ENCODE measurements around the gene MFN2. TPM values are rescaled to one million over a fixed set of nuclear protein-coding genes. Genes with fewer than 3 reads are reported as not detected.

The MFN2 gene
- total and polyA plus RNA-seq, 9 of the 15 experiments (the other 6 are each of a cell fraction or from before 2014, with no cell fraction given): 10.5 to 158 (median 87.1) TPM

DNA sequence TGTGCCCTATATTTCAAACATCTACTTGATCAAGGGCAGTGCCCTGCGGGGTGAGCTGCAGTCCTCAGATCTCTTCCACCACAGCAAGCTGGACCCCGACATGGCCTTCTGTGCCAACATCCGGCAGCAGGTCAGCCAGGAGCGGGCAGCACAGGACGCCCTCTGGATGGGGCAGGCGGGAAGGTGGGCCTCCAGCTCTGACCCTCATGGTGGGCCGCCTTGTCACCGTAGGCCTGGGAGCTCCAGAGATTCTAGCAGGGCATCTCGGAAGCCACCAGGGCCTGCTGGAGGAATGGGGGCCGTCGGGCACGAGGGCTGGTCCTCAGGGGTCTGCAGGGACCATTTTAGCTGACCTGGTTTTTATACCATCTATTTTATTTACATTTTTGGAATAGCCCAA is 15.6 kb upstream of the MFN2 start:
- TF ChIP-seq GTF2A2 (tag; IDR thresholded peaks at IDR 0.05) (no peak), HDAC6 (IDR thresholded peaks at IDR 0.05; ENCODE audit: low read depth, low read length) (no peak), CREBBP (IDR thresholded peaks at IDR 0.05; ENCODE audit: low read depth, low read length) (no peak), GTF2E2 (tag; IDR thresholded peaks at IDR 0.05) (no peak), ZKSCAN1 (IDR thresholded peaks at IDR 0.05; ENCODE audit: low read depth, low read length) (no peak), RBM39 (optimal IDR thresholded peaks at IDR 0.05; ENCODE audit: low read depth, low read length) (no peak), KDM2B (CRISPR knock-in tag; IDR thresholded peaks at IDR 0.05) (no peak), ZNF282 (CRISPR knock-in tag; IDR thresholded peaks at IDR 0.05) (no peak), HSF4 (CRISPR knock-in tag; IDR thresholded peaks at IDR 0.05; ENCODE audit: borderline replicate concordance) (no peak), GATAD2A (IDR thresholded peaks at IDR 0.05) (no peak)
- TF ChIP-seq, protein P1, sequence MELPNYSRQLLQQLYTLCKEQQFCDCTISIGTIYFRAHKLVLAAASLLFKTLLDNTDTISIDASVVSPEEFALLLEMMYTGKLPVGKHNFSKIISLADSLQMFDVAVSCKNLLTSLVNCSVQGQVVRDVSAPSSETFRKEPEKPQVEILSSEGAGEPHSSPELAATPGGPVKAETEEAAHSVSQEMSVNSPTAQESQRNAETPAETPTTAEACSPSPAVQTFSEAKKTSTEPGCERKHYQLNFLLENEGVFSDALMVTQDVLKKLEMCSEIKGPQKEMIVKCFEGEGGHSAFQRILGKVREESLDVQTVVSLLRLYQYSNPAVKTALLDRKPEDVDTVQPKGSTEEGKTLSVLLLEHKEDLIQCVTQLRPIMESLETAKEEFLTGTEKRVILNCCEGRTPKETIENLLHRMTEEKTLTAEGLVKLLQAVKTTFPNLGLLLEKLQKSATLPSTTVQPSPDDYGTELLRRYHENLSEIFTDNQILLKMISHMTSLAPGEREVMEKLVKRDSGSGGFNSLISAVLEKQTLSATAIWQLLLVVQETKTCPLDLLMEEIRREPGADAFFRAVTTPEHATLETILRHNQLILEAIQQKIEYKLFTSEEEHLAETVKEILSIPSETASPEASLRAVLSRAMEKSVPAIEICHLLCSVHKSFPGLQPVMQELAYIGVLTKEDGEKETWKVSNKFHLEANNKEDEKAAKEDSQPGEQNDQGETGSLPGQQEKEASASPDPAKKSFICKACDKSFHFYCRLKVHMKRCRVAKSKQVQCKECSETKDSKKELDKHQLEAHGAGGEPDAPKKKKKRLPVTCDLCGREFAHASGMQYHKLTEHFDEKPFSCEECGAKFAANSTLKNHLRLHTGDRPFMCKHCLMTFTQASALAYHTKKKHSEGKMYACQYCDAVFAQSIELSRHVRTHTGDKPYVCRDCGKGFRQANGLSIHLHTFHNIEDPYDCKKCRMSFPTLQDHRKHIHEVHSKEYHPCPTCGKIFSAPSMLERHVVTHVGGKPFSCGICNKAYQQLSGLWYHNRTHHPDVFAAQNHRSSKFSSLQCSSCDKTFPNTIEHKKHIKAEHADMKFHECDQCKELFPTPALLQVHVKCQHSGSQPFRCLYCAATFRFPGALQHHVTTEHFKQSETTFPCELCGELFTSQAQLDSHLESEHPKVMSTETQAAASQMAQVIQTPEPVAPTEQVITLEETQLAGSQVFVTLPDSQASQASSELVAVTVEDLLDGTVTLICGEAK (IDR thresholded peaks at IDR 0.05): no peak
- TF ChIP-seq, protein P1 (CRISPR knock-in tag; IDR thresholded peaks at IDR 0.05): no peak
- TF ChIP-seq, protein P2, sequence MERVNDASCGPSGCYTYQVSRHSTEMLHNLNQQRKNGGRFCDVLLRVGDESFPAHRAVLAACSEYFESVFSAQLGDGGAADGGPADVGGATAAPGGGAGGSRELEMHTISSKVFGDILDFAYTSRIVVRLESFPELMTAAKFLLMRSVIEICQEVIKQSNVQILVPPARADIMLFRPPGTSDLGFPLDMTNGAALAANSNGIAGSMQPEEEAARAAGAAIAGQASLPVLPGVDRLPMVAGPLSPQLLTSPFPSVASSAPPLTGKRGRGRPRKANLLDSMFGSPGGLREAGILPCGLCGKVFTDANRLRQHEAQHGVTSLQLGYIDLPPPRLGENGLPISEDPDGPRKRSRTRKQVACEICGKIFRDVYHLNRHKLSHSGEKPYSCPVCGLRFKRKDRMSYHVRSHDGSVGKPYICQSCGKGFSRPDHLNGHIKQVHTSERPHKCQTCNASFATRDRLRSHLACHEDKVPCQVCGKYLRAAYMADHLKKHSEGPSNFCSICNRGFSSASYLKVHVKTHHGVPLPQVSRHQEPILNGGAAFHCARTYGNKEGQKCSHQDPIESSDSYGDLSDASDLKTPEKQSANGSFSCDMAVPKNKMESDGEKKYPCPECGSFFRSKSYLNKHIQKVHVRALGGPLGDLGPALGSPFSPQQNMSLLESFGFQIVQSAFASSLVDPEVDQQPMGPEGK (CRISPR knock-in tag; IDR thresholded peaks at IDR 0.05; ENCODE audit: borderline replicate concordance): no peak
- Histone ChIP-seq H3K27me3 (ENCODE audit: control insufficient read depth in 2 of 2, insufficient read depth in 2 of 2, low read length in 2 of 2) (no peaks in the 10 kb centered on the region), H3K9ac (ENCODE audit: insufficient read depth in 1 of 2, low read depth in 2 of 2, low read length in 2 of 2) (peak overlapping the region in 1 of 2 experiments; percentile 28; a peak in 2 of 4 replicates), H3K4me1 (replicated peaks in 1 of 2; ENCODE audit: control insufficient read depth in 2 of 2, insufficient read depth in 2 of 2, low read length in 2 of 2) (peaks cover 0 to 9% of the 10 kb centered on the region in 2 experiments; a peak in 2 of 5 replicates), H3K27ac (ENCODE audit: extremely low read depth, low read depth, low read length) (no peak overlapping the region), H2AFZ (ENCODE audit: low read depth, low read length) (no peak overlapping the region), H4K20me1 (replicated peaks; ENCODE audit: control insufficient read depth, insufficient read depth, low read length) (no peaks in the 10 kb centered on the region), H3K79me2 (ENCODE audit: control insufficient read depth, insufficient read depth, low read length) (no peaks in the 10 kb centered on the region), H3K36me3 (ENCODE audit: control insufficient read depth, insufficient read depth, low read length) (peaks cover 79% of the 10 kb centered on the region; the same call in 2 of the 3 replicates), H3K9me3 (replicated peaks; ENCODE audit: control insufficient read depth, insufficient read depth, low read depth, low read length) (no peaks in the 10 kb centered on the region), H3K9me1 (ENCODE audit: control insufficient read depth, insufficient read depth, low read length) (no peaks in the 10 kb centered on the region), H3K4me2 (ENCODE audit: insufficient read depth, low read length) (no peak overlapping the region), H3K4me3 (no peak overlapping the region)
- no TSS peak for BruUV-seq (replicated peaks)
- FAIRE-seq (no peak), ATAC-seq (no peak), DNase-seq (ENCODE audit: extremely low read depth in 1 of 4, low spot score in 3 of 4) (no peak)
- intact Hi-C loops (cut with micrococcal nuclease) (no loop called here), in situ Hi-C loops (cut with MboI) (loop anchor here (5.0 kb wide), 1 partner anchor 52 kb away; no protein-coding TSS in a partner anchor)
- POLR2A ChIA-PET: interaction anchor here (15.9 kb wide), 1 partner anchor 55 kb away, joined by 112 read pairs; no protein-coding TSS in a partner anchor
- CTCF ChIA-PET (ENCODE audit: low intra/inter-chr PET ratio): no interaction called here
- WGBS (ENCODE audit: insufficient coverage, low coverage, missing lambda C conversion rate): 97% methylated on average over 12 of the region's 12 CpGs
